Activated CD4-positive, alpha-beta T cell treated with anti-CD3 and anti-CD28 coated beads, Interleukin-2, Interleukin-4, amounts not matched to agents 100 ng/mL and 50 ng/mL, durations not matched to agents 16 hours and 8 hours (primary cell): ENCODE measurements around the gene SIX6.
"Not testable (repeated sequence)": the region's sequence is repeated elsewhere in the genome, so short reads cannot be mapped to it uniquely, and the experiment has no call there.

Source experiments
- DNase-seq: peaks from one replicate; pipeline ENCODE4 v3.0.0-alpha.2; 2020; ENCODE audit warnings: low spot score

Gene SIX6

DNA sequence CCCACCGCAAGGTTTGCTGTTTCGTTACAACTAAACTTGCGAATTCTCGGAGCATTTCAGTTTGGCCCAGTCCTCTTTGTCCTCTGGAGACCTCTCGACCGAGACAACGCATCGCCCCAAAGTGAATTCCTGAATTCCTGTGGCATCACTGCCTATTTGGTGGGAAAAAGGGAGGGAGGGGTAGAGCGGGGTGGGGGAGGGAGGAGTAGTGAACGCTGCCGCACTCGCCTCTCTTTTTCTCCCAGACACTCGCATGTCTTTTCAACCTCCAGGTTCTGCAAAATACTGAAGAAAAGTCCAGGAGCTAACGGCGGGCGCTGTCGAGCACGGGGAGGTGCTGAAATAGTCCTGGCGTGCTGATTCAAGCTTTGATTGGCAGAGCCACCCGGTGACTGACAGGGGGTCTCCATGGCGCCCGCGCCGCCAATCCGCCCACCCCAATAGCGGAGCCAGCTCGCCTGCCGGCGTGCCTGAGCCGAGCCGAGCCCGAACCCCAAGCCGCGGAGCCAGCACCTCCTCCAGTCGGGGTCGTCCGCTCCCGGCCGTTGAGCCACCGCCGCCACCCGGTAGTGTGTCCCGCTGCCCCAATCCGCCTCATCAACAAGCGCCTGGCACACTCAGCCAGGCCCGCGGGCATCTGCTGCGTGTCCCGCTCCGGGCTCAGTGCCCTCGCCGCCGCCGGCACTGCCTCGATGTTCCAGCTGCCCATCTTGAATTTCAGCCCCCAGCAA lies at the start of gene SIX6:
TSS of gene SIX6 (plus strand) at position 440 of the 731 bp plus-strand sequence. CDS start at position 693, 253 bp downstream.
- DNase-seq: no peak

DNA sequence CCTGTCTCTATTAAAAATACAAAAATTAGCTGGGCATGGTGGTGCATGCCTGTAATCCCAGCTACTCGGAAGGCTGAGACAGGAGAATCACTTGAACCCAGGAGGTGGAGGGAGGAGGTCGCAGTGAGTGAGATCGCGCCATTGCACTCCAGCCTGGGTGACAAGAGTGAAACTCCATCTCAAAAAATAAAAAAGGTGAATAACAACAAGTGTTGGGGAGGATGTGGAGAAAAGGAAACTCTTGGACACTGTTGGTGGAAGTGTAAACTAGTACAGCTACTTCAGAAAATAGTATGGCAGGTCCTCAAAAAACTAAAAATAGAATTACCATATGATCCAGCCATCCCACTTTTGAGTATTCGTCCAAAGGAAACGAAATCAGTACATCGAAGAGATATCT lies 28.7 kb upstream of the SIX6 start:
- DNase-seq: not testable (repeated sequence)

GRCh38 chr14:60482743-60483142 lies 26.2 kb upstream of the SIX6 start:
- no peak for DNase-seq

GRCh38 chr14:60485057-60485597 lies 23.8 kb upstream of the SIX6 start:
- DNase-seq: no peak

GRCh38 chr14:60485598-60486251 lies 23.2 kb upstream of the SIX6 start, which contains the start of gene C14orf39:
C14orf39 (minus strand) TSS chr14:60486063; CDS start chr14:60485078, 985 bp downstream.
- no peak for DNase-seq

GRCh38 chr14:60487211-60487610 lies 21.7 kb upstream of the SIX6 start:
- no peak for DNase-seq

- DNase-seq: no peak
Observed at GRCh38 chr14:60488175-60488574, 20.8 kb upstream of the SIX6 start.

GRCh38 chr14:60490270-60490669 lies 18.7 kb upstream of the SIX6 start:
- DNase-seq: no peak

DNA sequence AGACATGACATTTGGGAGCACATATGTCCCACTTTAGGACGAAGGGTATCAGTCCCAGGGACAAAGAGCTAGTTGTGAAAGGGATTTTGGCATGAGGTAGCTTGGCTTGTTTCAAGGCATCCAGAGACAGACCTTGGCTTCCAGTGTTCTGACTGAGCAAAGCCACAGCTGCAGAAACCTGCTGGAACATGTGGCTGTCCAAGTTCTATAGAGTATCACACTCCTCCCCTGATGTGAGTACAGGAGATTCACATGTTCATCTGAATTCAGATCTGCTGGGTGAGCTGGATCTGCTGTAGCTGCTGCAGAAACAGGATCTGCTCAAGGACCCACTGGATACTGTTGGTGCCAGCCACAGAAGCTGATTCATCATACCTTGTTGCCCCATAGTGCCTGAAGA lies 13.0 kb upstream of the SIX6 start:
- no peak for DNase-seq

- DNase-seq: no peak
Observed at GRCh38 chr14:60502541-60502940, 6.4 kb upstream of the SIX6 start.

DNA sequence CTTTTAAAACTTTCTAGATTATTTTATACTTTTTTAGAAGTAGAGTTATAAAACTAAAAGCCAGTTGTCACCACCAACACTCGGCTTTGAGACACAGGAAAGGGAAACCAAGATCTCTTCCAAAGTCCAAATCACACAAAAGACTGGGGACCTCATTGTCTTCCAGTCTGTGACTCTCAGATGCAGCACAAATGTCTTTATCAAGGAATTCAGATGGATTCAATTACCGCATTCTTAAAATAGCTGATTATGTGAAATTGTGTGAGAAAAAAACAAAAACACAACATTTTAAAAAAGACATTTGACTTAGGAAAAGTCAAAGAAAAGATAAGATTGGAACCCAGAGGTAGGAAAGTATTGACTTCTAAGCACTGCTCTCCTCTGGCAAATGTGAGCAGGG lies 3.5 kb upstream of the SIX6 start:
- DNase-seq: no peak

DNA sequence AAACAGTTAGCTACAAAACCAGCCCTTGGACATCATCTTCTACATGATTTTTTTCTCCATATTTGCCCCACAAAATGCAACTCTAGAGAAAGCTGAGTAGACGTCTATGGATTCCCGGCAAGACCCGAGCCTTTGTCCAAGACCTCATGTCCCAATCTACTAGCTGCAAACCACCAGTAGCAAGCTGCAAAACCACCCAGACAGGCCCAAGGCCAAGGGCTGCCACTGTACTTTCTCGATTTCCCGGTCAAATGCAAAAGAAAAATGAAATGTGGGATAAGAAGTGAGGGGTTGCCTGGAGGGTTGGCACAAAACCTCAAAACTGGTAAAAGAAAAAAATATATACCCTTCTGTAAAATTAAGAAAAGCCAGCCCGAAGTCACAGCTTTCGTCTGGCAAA lies 2.9 kb upstream of the SIX6 start:
- no peak for DNase-seq

GRCh38 chr14:60506462-60506984 lies 2.4 kb upstream of the SIX6 start:
- DNase-seq: no peak

GRCh38 chr14:60506985-60507829 lies 1.7 kb upstream of the SIX6 start:
- DNase-seq: no peak

DNA sequence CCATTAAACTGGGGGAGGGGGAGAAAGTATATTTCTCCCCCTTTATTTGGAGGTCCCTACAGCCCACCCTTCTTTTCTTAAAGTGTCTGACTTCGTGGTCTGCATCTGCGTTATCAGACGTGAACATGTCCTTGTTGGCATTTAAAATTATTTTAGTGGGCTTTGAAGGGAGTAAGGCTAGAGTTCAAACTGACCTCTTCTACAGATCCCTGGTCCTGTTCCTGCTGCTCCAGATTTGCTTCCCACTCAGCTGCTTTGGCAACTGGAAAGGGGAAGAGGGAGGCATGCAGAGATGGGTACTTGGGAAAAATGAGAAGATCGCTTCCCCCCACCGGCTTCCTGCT lies 611 bp upstream of the SIX6 start:
- no peak for DNase-seq

- DNase-seq: no peak
Observed at GRCh38 chr14:60509438-60510253, 700 bp downstream of the SIX6 start.

- no peak for DNase-seq
Observed at GRCh38 chr14:60510254-60510950, 1.5 kb downstream of the SIX6 start.

DNA sequence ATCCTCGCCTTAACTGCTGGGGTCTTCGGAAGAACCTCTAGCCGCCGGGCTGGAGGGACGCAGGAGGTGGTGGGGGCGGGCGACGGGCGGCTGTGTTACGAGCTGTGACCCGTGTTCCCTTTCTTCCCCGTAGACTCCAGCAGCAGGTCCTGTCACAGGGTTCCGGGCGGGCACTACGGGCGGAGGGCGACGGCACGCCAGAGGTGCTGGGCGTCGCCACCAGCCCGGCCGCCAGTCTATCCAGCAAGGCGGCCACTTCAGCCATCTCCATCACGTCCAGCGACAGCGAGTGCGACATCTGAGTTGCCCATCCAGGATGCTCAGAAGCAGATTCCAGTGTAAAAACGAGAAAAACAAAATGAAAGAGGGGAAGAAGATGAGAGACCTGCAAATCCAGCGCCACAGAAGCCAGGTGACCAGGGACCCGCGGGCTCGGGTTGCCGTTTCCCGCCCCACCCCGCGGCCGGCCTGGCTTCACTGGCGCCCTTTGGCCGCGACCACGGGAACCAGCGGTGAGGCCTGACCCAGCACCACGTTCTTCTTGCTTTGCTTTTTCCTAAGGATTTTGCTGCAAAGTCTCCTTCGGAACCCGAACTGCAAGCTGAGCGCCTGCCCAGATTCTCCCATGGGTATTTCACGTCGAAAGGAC lies 2.1 kb downstream of the SIX6 start:
- DNase-seq: no peak

- no peak for DNase-seq
Observed at GRCh38 chr14:60512126-60512525, 3.2 kb downstream of the SIX6 start.

- DNase-seq: no peak
Observed at GRCh38 chr14:60512973-60513571, 4.1 kb downstream of the SIX6 start.
